Measurements from ENCODE around the gene ATP5F1A.

ATP5F1A gene

GRCh38 chr18:46072376-46072867 lies 25.7 kb downstream of the ATP5F1A start:
- intact Hi-C loops (cut with DNase I; ENCODE audit: low total_unique reads), result loop anchor here (10.0 kb wide), 1 partner anchor 108 kb away; the partner anchor contains the start of gene EPG5
- Histone ChIP-seq H3K4me1 (peaks cover 0 to 33% (median 19%) of the 10 kb centered on the region in 4 donors), H3K9me3 (no peaks in the 10 kb centered on the region), H3K27ac (peak overlapping the region; percentile 73 to 77), H3K27me3 (no peaks in the 10 kb centered on the region), H3K4me3 (peak overlapping the region; percentile 77 to 84), H3K36me3 (peaks cover 0 to 3% (median 0%) of the 10 kb centered on the region in 3 donors)
- no peak for DNase-seq
- no peak for TF ChIP-seq CTCF (IDR thresholded peaks at IDR 0.05)

DNA sequence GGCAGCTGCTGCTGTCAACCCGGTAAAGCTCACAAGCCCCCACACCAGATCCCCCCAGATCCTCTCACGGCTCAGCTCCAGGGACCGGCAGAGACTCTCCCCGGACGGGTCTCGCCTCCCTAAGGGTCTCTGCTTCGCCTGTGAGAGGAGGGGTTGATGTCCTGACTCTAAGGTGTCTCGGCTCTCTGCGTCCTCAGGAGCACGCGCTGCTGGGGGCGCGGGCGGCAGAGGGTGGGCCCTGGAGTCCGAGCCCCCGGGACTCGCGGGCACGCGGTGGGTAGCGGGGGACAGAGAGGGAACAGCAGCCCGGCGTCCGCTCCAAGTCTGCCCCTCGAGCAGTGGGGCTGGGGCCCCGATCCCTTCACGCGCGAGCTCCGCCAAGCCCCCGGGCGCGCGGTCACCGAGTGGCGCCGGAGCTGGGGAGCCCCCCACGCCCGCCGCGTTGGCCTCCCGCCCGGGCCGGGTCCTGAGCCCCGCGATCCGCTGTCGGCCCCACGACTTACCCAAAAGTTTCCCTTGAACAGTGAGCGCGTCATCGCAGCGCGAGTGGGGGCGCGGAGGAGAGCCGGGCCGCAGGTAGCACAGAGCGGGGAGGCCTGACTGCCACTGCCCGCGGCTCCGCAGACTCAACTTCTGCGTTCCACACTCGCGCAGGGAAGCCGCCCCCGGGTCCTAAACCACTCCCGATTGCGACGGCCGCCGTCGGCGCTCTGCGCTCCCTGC lies 26.3 kb downstream of the ATP5F1A start, which contains the start of gene PSTPIP2:
Gene PSTPIP2, minus strand, starts transcription at position 608 of the 723 bp plus-strand sequence. Its CDS starts 72 bp downstream, at position 536.
- TF ChIP-seq CTCF (IDR thresholded peaks at IDR 0.05), result no peak
- H3K36me3 ChIP-seq, result no peaks in the 10 kb centered on the region
- intact Hi-C loops (cut with DNase I; ENCODE audit: low total_unique reads), result loop anchor here (10.0 kb wide), 1 partner anchor 107 kb away; the partner anchor contains the start of gene EPG5
- H3K27me3 ChIP-seq, result no peaks in the 10 kb centered on the region
- H3K4me3 ChIP-seq, result peak within 1 kb of the TSS; percentile 77 to 84
- H3K27ac ChIP-seq, result peak within 1 kb of the TSS; percentile 73 to 77
- H3K4me1 ChIP-seq, result peaks cover 0 to 33% (median 19%) of the 10 kb centered on the region in 4 donors
- H3K9me3 ChIP-seq, result no peaks in the 10 kb centered on the region
- peak; percentile 71 to 82 for DNase-seq

GRCh38 chr18:46070815-46071652 lies 27.1 kb downstream of the ATP5F1A start:
- Histone ChIP-seq H3K27me3 (no peaks in the 10 kb centered on the region), H3K4me3 (peak overlapping the region; percentile 77 to 84), H3K27ac (peak overlapping the region; percentile 73 to 77), H3K36me3 (no peaks in the 10 kb centered on the region), H3K9me3 (no peaks in the 10 kb centered on the region), H3K4me1 (peaks cover 0 to 33% (median 19%) of the 10 kb centered on the region in 4 donors)
- no peak for DNase-seq
- intact Hi-C loops (cut with DNase I; ENCODE audit: low total_unique reads), result loop anchor here (10.0 kb wide), 1 partner anchor 106 kb away; the partner anchor contains the start of gene EPG5
- TF ChIP-seq CTCF (IDR thresholded peaks at IDR 0.05), result no peak

- Histone ChIP-seq H3K27ac (no peak overlapping the region), H3K4me3 (no peak overlapping the region), H3K27me3 (no peaks in the 10 kb centered on the region), H3K4me1 (peaks cover 0 to 33% (median 19%) of the 10 kb centered on the region in 4 donors), H3K9me3 (no peaks in the 10 kb centered on the region), H3K36me3 (no peaks in the 10 kb centered on the region)
- no peak for TF ChIP-seq CTCF (IDR thresholded peaks at IDR 0.05)
- intact Hi-C loops (cut with DNase I; ENCODE audit: low total_unique reads), result loop anchor here (10.0 kb wide), 1 partner anchor 105 kb away; the partner anchor contains the start of gene EPG5
- no peak for DNase-seq
Observed at GRCh38 chr18:46070232-46070631, 27.9 kb downstream of the ATP5F1A start.

GRCh38 chr18:46069524-46069923 lies 28.6 kb downstream of the ATP5F1A start:
- H3K4me1 ChIP-seq, result peaks cover 0 to 33% (median 19%) of the 10 kb centered on the region in 4 donors
- H3K4me3 ChIP-seq, result no peak overlapping the region
- no peak overlapping the region for H3K27ac ChIP-seq
- no peaks in the 10 kb centered on the region for H3K27me3 ChIP-seq
- TF ChIP-seq CTCF (IDR thresholded peaks at IDR 0.05), result no peak
- DNase-seq, result no peak
- intact Hi-C loops (cut with DNase I; ENCODE audit: low total_unique reads), result no loop called here
- no peaks in the 10 kb centered on the region for H3K9me3 ChIP-seq
- H3K36me3 ChIP-seq, result no peaks in the 10 kb centered on the region

All from tibial artery (tissue), 4 donors.